Neural crest cell (in vitro differentiated cells): ENCODE measurements around the gene GATA3. TPM values are rescaled to one million over a fixed set of nuclear protein-coding genes. Genes with fewer than 3 reads are reported as not detected.

Experiments used
- DNase-seq: peaks from one replicate; pipeline ENCODE4 v3.0.0; 2021; ENCODE audit warnings: low read depth, mixed read lengths, low spot score
- H3K27ac Mint-ChIP-seq: one replicate; pipeline ENCODE4 v1.8.0; 2021; ENCODE audit warnings: mild to moderate bottlenecking, mixed read lengths; ENCODE audit not compliant: unreplicated experiment
- H3K27me3 Mint-ChIP-seq: 2 replicates; pipeline ENCODE4 v1.8.0; 2021; ENCODE audit warnings: low read depth, mild to moderate bottlenecking, mixed read lengths
- H3K36me3 Mint-ChIP-seq: 2 replicates; pipeline ENCODE4 v1.8.0; 2021; ENCODE audit warnings: low read depth, mild to moderate bottlenecking, mixed read lengths
- H3K4me1 Mint-ChIP-seq: 2 replicates; pipeline ENCODE4 v1.8.0; 2021; ENCODE audit warnings: mixed read lengths
- H3K4me3 Mint-ChIP-seq: one replicate; pipeline ENCODE4 v1.8.0; 2021; ENCODE audit warnings: mild to moderate bottlenecking, mixed read lengths
- H3K9me3 Mint-ChIP-seq: 2 replicates; pipeline ENCODE4 v1.8.0; 2021; ENCODE audit warnings: mixed read lengths
- CTCF ChIP-seq: fragments of 200-600 bp; sonication (generic); conservative IDR thresholded peaks from 2 replicates; pipeline ENCODE4 v1.5.0; 2021; ENCODE audit warnings: antibody characterized with exemption, mild to moderate bottlenecking
- total RNA-seq: library from RNA; stranded (reverse); gene quantifications from 2 replicates; pipeline ENCODE4 v1.2.1, GENCODE V29; 2021

The GATA3 gene
- total RNA-seq, 1 donor from 2014 or later, result 0.35 TPM

GRCh38 chr10:8113616-8114015 is 59.1 kb downstream of the GATA3 start:
- no peak for TF ChIP-seq CTCF
- Mint-ChIP-seq H3K4me1 (no peaks in the 10 kb centered on the region), H3K4me3 (no peak overlapping the region), H3K27me3 (no peaks in the 10 kb centered on the region), H3K27ac (no peak overlapping the region), H3K9me3 (peaks cover 2% of the 10 kb centered on the region), H3K36me3 (no peaks in the 10 kb centered on the region)
- no peak for DNase-seq

GRCh38 chr10:8114741-8115617 is 60.5 kb downstream of the GATA3 start:
- Mint-ChIP-seq H3K36me3 (no peaks in the 10 kb centered on the region), H3K4me3 (no peak overlapping the region), H3K9me3 (peaks cover 2% of the 10 kb centered on the region), H3K27ac (no peak overlapping the region), H3K4me1 (no peaks in the 10 kb centered on the region), H3K27me3 (no peaks in the 10 kb centered on the region)
- TF ChIP-seq CTCF, result no peak
- DNase-seq, result no peak

GRCh38 chr10:8115618-8115980 is 61.1 kb downstream of the GATA3 start:
- Mint-ChIP-seq H3K27me3 (no peaks in the 10 kb centered on the region), H3K9me3 (peaks cover 2% of the 10 kb centered on the region), H3K27ac (no peak overlapping the region), H3K4me1 (no peaks in the 10 kb centered on the region), H3K36me3 (no peaks in the 10 kb centered on the region), H3K4me3 (no peak overlapping the region)
- no peak for DNase-seq
- TF ChIP-seq CTCF, result no peak

GRCh38 chr10:8116474-8116873 is 62.0 kb downstream of the GATA3 start:
- no peak for TF ChIP-seq CTCF
- no peak overlapping the region for H3K4me3 Mint-ChIP-seq
- H3K36me3 Mint-ChIP-seq, result no peaks in the 10 kb centered on the region
- peaks cover 2% of the 10 kb centered on the region for H3K9me3 Mint-ChIP-seq
- no peak for DNase-seq
- H3K4me1 Mint-ChIP-seq, result no peaks in the 10 kb centered on the region
- H3K27me3 Mint-ChIP-seq, result peaks cover under 1% of the 10 kb centered on the region
- H3K27ac Mint-ChIP-seq, result no peak overlapping the region

GRCh38 chr10:8116926-8117493 is 62.5 kb downstream of the GATA3 start:
- Mint-ChIP-seq H3K27me3 (peaks cover 5% of the 10 kb centered on the region), H3K9me3 (peaks cover 2% of the 10 kb centered on the region), H3K4me3 (no peak overlapping the region), H3K27ac (no peak overlapping the region), H3K36me3 (no peaks in the 10 kb centered on the region), H3K4me1 (no peaks in the 10 kb centered on the region)
- no peak for TF ChIP-seq CTCF
- no peak for DNase-seq
